OCI-LY7 (cell line): ENCODE results near the gene TCEAL7. TPM values are rescaled to one million over a fixed set of nuclear protein-coding genes. Genes with fewer than 3 reads are reported as not detected.

Experiments used
- BruUV-seq: library from RNA; stranded (reverse); fragments of 400-500 nt; replicated peaks from 2 replicates; lab custom pipeline; 2021; lab: Mats Ljungman, UMichigan
- CTCF ChIA-PET: fragments of 300-600 bp; sonication (Branson Sonifier 250); formaldehyde crosslinking; loops from one replicate; lab custom pipeline; 2022; ENCODE audit warnings: antibody characterized with exemption; ENCODE audit not compliant: unreplicated experiment; lab: Charles Lee
- POLR2A ChIA-PET: fragments of 300-600 bp; sonication (Branson Sonifier 250); formaldehyde crosslinking; loops from one replicate; lab custom pipeline; 2022; ENCODE audit warnings: antibody characterized with exemption; lab: Charles Lee
- DNase-seq: peaks from one replicate; pipeline ENCODE4 v3.0.0-alpha.2; 2015; ENCODE audit warnings: low spot score
- H2AFZ ChIP-seq: fragments of 200-600 bp; sonication (generic), shearing (Covaris generic); 2 replicates; pipeline ENCODE4 v1.6.1; 2014; ENCODE audit warnings: mild to moderate bottlenecking, antibody characterized with exemption, low read length, moderate library complexity
- H3K27ac ChIP-seq: fragments of 200-600 bp; sonication (generic); 2 replicates; pipeline ENCODE4 v1.5.1; 2014; ENCODE audit warnings: mixed run types, low read depth, mild to moderate bottlenecking, moderate library complexity, low read length, inconsistent platforms; ENCODE audit not compliant: poor library complexity, severe bottlenecking
- H3K36me3 ChIP-seq: fragments of 200-600 bp; sonication (generic); 2 replicates; pipeline ENCODE4 v1.6.1; 2014; ENCODE audit warnings: mild to moderate bottlenecking, antibody characterized with exemption, low read length, moderate library complexity, mixed read lengths; ENCODE audit not compliant: insufficient read depth
- H3K4me1 ChIP-seq: fragments of 200-600 bp; sonication (generic); 2 replicates; pipeline ENCODE4 v1.5.1; 2014; ENCODE audit warnings: mild to moderate bottlenecking, low read length; ENCODE audit not compliant: insufficient read depth, poor library complexity, severe bottlenecking
- H3K4me2 ChIP-seq: fragments of 200-600 bp; sonication (generic); 2 replicates; pipeline ENCODE4 v1.6.1; 2014; ENCODE audit warnings: mild to moderate bottlenecking, low read length
- H3K4me3 ChIP-seq: fragments of 200-600 bp; sonication (generic); 2 replicates; pipeline ENCODE4 v1.5.1; 2014; ENCODE audit warnings: mild to moderate bottlenecking, low read depth, low read length; ENCODE audit not compliant: poor library complexity, severe bottlenecking
- H3K79me2 ChIP-seq: fragments of 200-600 bp; sonication (generic); 2 replicates; pipeline ENCODE4 v1.6.1; 2016; ENCODE audit warnings: low read depth, mild to moderate bottlenecking, low read length, moderate library complexity, mixed read lengths; ENCODE audit not compliant: insufficient read depth
- H3K9me2 ChIP-seq: fragments of 200-600 bp; sonication (generic); 2 replicates; pipeline ENCODE4 v1.6.1; 2016; ENCODE audit warnings: mild to moderate bottlenecking, low read length, mixed read lengths; ENCODE audit not compliant: insufficient read depth
- H3K9me3 ChIP-seq: fragments of 200-600 bp; sonication (generic); 2 replicates; pipeline ENCODE4 v1.6.1; 2014; ENCODE audit warnings: mild to moderate bottlenecking, mixed run types, low read length, mixed read lengths
- H4K20me1 ChIP-seq: fragments of 200-600 bp; sonication (generic); 2 replicates; pipeline ENCODE4 v1.6.1; 2014; ENCODE audit warnings: mild to moderate bottlenecking, antibody characterized with exemption, low read length, moderate library complexity, mixed read lengths; ENCODE audit not compliant: insufficient read depth
- CTCF ChIP-seq: fragments of 200-600 bp; sonication (generic); conservative IDR thresholded peaks from 2 replicates; pipeline ENCODE4 v1.5.1; 2014; ENCODE audit warnings: mild to moderate bottlenecking, antibody characterized with exemption, low read length, moderate library complexity, mixed read lengths
- EZH2phosphoT487 ChIP-seq: fragments of 200-600 bp; sonication (generic); IDR thresholded peaks from 2 replicates; pipeline ENCODE4 v1.6.1; 2018; ENCODE audit warnings: low read depth, borderline replicate concordance, mild to moderate bottlenecking, mixed run types, antibody characterized with exemption, low read length, moderate library complexity, mixed read lengths
- intact Hi-C: fragments of 100-400 bp; cut with micrococcal nuclease; formaldehyde crosslinking; loops from one replicate; pipeline ENCODE4 v1.10.0; 2022; ENCODE audit not compliant: unreplicated experiment
- total RNA-seq, 2 experiments: library from RNA; depleted of rRNA in 1 of 2; stranded (reverse); fragments of >200 nt in 1 of 2; shearing (Covaris generic) in 1 of 2; gene quantifications; 2 replicates each; pipeline ENCODE4 v1.2.3, GENCODE V29; 2014 to 2022

The TCEAL7 gene
- total RNA-seq, 2 experiments from 2014 or later, result not detected

GRCh38 chrX:103361798-103362197 lies 31.8 kb downstream of the TCEAL7 start:
- Histone ChIP-seq H2AFZ (no peak overlapping the region), H3K4me2 (no peak overlapping the region), H3K4me3 (no peak overlapping the region), H3K9me2 (no peaks in the 10 kb centered on the region), H3K36me3 (no peaks in the 10 kb centered on the region), H3K27ac (no peak overlapping the region), H3K79me2 (no peaks in the 10 kb centered on the region), H4K20me1 (no peaks in the 10 kb centered on the region), H3K4me1 (no peaks in the 10 kb centered on the region), H3K9me3 (no peaks in the 10 kb centered on the region)
- intact Hi-C loops, result no loop called here
- ChIA-PET CTCF (no interaction called here), POLR2A (no interaction called here)
- no peak for TF ChIP-seq CTCF
- no peak for TF ChIP-seq EZH2phosphoT487
- DNase-seq, result no peak
- BruUV-seq, result no TSS peak

- Histone ChIP-seq H3K27ac (no peak overlapping the region), H3K9me3 (no peaks in the 10 kb centered on the region), H3K79me2 (no peaks in the 10 kb centered on the region), H3K4me3 (no peak overlapping the region), H3K4me2 (no peak overlapping the region), H2AFZ (no peak overlapping the region), H3K36me3 (no peaks in the 10 kb centered on the region), H3K9me2 (no peaks in the 10 kb centered on the region), H3K4me1 (no peaks in the 10 kb centered on the region), H4K20me1 (no peaks in the 10 kb centered on the region)
- intact Hi-C loops, result no loop called here
- CTCF ChIA-PET, result no interaction called here
- POLR2A ChIA-PET, result no interaction called here
- TF ChIP-seq EZH2phosphoT487 (no peak), CTCF (no peak)
- no TSS peak for BruUV-seq
- DNase-seq, result no peak
Observed at GRCh38 chrX:103362474-103362873, 32.4 kb downstream of the TCEAL7 start.

- ChIA-PET CTCF (no interaction called here), POLR2A (no interaction called here)
- Histone ChIP-seq H2AFZ (no peak overlapping the region), H4K20me1 (no peaks in the 10 kb centered on the region), H3K27ac (no peak overlapping the region), H3K36me3 (no peaks in the 10 kb centered on the region), H3K9me3 (no peaks in the 10 kb centered on the region), H3K4me1 (no peaks in the 10 kb centered on the region), H3K79me2 (no peaks in the 10 kb centered on the region), H3K9me2 (no peaks in the 10 kb centered on the region), H3K4me3 (no peak overlapping the region), H3K4me2 (no peak overlapping the region)
- DNase-seq, result no peak
- intact Hi-C loops, result no loop called here
- TF ChIP-seq CTCF, result no peak
- TF ChIP-seq EZH2phosphoT487, result no peak
- BruUV-seq, result no TSS peak
Observed at GRCh38 chrX:103363046-103363445, 33.0 kb downstream of the TCEAL7 start.
